K562 (cell line): ENCODE results near the gene ZNF474. TPM values are rescaled to one million over a fixed set of nuclear protein-coding genes. Genes with fewer than 3 reads are reported as not detected.

Experiments used
- CEBPB ChIP-seq: fragments of 450-650 bp; IDR thresholded peaks from 2 replicates; pipeline ENCODE4 v1.6.1; 2016; ENCODE audit warnings: missing genetic modification characterization, missing compliant biosample characterization
- DNMT1 ChIP-seq: fragments of 450-650 bp; IDR thresholded peaks from 2 replicates; pipeline ENCODE4 v1.6.1; 2016; ENCODE audit warnings: antibody characterized with exemption, mild to moderate bottlenecking
- ETV5 ChIP-seq: sonication (generic); formaldehyde crosslinking; IDR thresholded peaks from 2 replicates; pipeline ENCODE4 v1.4.0; 2020; ENCODE audit warnings: low read depth, mild to moderate bottlenecking, missing genetic modification reagents
- KDM2B ChIP-seq: fragments of 250-450 bp; sonication (Bioruptor Pico); IDR thresholded peaks from 2 replicates; pipeline ENCODE4 v1.8.0; 2021; ENCODE audit warnings: mild to moderate bottlenecking, moderate library complexity
- LCOR ChIP-seq: sonication (generic); formaldehyde crosslinking; IDR thresholded peaks from 2 replicates; pipeline ENCODE4 v1.8.0; 2022; ENCODE audit warnings: mild to moderate bottlenecking, missing genetic modification reagents
- NCOA4 ChIP-seq: fragments of 450-650 bp; IDR thresholded peaks from 2 replicates; pipeline ENCODE4 v1.6.1; 2018; ENCODE audit warnings: mild to moderate bottlenecking; ENCODE audit not compliant: partially characterized antibody
- PHB2 ChIP-seq: fragments of 450-650 bp; IDR thresholded peaks from 2 replicates; pipeline ENCODE4 v1.6.1; 2017; ENCODE audit warnings: low read depth
- POLR3A ChIP-seq: IDR thresholded peaks from 2 replicates; pipeline ENCODE4 v1.6.1; 2011; ENCODE audit warnings: borderline replicate concordance, mild to moderate bottlenecking, moderate library complexity; ENCODE audit not compliant: insufficient read length, insufficient read depth; ENCODE audit errors: extremely low read depth
- RBFOX2 ChIP-seq: fragments of 200-400 bp; formaldehyde crosslinking; IDR thresholded peaks from 2 replicates; pipeline ENCODE4 v1.6.1; 2017; ENCODE audit warnings: low read depth, mild to moderate bottlenecking, low read length, moderate library complexity
- SAFB ChIP-seq: fragments of 200-400 bp; formaldehyde crosslinking; IDR thresholded peaks from 2 replicates; pipeline ENCODE4 v1.6.1; 2017; ENCODE audit warnings: low read depth, low read length, borderline replicate concordance
- SAFB2 ChIP-seq: fragments of 200-400 bp; formaldehyde crosslinking; IDR thresholded peaks from 2 replicates; pipeline ENCODE4 v1.6.1; 2018; ENCODE audit warnings: borderline replicate concordance, low read length, low read depth, moderate library complexity; ENCODE audit not compliant: severe bottlenecking
- SMAD2 ChIP-seq: fragments of 150-350 bp; IDR thresholded peaks from 2 replicates; pipeline ENCODE4 v1.6.1; 2014; ENCODE audit warnings: low read depth, mild to moderate bottlenecking, low read length
- TEAD2 ChIP-seq: fragments of 450-650 bp; IDR thresholded peaks from 2 replicates; pipeline ENCODE4 v1.6.1; 2016; ENCODE audit warnings: missing genetic modification characterization, control low read depth, missing compliant biosample characterization
- ZFPM2 ChIP-seq: fragments of 250-450 bp; sonication (Bioruptor Pico); IDR thresholded peaks from 2 replicates; pipeline ENCODE4 v1.5.1; 2022; ENCODE audit warnings: mild to moderate bottlenecking
- ZNF134 ChIP-seq: fragments of 250-450 bp; sonication (Bioruptor Pico); conservative IDR thresholded peaks from 2 replicates; pipeline ENCODE4 v1.4.0; 2020
- polyA plus RNA-seq, 8 experiments: library from polyadenylated mRNA; depleted of rRNA in 4 of 8; stranded (reverse) in 5 of 8; unstranded in 3 of 8; fragments of >200 nt; fragmentation: Nextera tagmentation in 2 of 8; fragmentation: Illumina TruSeq in 1 of 8; extraction: Ambion mirVana in 2 of 8; extraction: Trizol in 1 of 8; gene quantifications; 2 replicates each; pipeline versions ENCODE4 v1.2.1 to v1.2.3, GENCODE V29; 2011 to 2014; ENCODE audit warnings: inconsistent platforms in 1 of 8, missing spikeins in 1 of 8
- total RNA-seq, 7 experiments: library from RNA; depleted of rRNA in 6 of 7; stranded (reverse); fragments of >200 nt in 6 of 7; fragmentation: Illumina TruSeq in 2 of 7; extraction: Trizol in 2 of 7; gene quantifications; 2 replicates each; pipeline versions ENCODE4 v1.2.1 to v1.2.3, GENCODE V29; 2011 to 2021; ENCODE audit warnings: low replicate concordance in 1 of 7
- TF ChIP-seq, protein P1 (sequence below): fragments of 200-800 bp; sonication (Bioruptor generic); IDR thresholded peaks from 2 replicates; pipeline ENCODE4 v1.6.1; 2016; ENCODE audit warnings: missing genetic modification characterization, missing compliant biosample characterization
- TF ChIP-seq, protein P2 (sequence below): sonication (generic); formaldehyde crosslinking; IDR thresholded peaks from 2 replicates; pipeline ENCODE4 v1.9.0; 2022; ENCODE audit warnings: mild to moderate bottlenecking, missing genetic modification reagents
- TF ChIP-seq, protein P3 (sequence below): IDR thresholded peaks from 2 replicates; pipeline ENCODE4 v1.6.1; 2011; ENCODE audit not compliant: insufficient read length; ENCODE audit errors: extremely low read depth
- TF ChIP-seq, protein P4 (sequence below): fragments of 250-450 bp; sonication (Bioruptor Pico); IDR thresholded peaks from 2 replicates; pipeline ENCODE4 v1.9.0; 2021; ENCODE audit warnings: mild to moderate bottlenecking, inconsistent platforms

The ZNF474 gene
- total and polyA plus RNA-seq, 9 of the 15 experiments (the other 6 are each of a cell fraction or from before 2014, with no cell fraction given): 0.16 to 0.62 (median 0.39) TPM

DNA sequence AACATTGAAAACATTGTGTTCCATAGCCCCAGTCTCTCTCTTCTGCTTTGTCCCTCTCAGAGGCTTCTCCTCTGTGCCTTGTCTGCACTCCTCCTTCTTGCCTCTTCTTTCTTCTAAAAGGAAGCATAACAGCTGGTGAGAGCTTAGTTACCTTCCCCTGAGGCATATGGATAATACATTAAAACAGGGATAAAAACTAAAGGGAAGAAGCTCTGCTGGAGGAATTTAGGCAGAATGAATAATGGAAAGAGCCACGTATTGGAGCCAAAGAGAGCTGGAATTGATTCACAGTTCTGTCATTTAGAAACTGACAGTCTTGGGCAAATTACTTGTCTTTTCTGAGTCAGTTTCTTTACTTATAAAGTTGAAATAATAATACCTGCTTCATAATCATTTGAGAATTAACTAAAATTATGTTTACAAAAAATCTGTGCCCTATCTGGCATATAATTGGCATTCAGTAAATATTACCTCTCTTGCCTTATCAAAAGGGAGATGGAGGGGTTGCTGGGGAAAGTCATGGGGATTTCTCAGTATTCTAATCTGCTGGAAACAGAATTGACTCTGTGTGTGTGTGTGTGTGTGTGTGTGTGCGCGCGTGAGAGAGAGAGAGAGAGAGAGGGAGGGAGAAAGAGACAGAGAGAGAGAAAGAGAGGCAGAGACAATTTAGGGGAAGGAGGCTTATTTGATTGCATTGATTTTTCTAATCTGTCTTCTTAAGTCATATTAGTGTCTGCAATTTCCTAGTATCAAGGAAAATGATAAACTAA, 20.2 kb downstream of the ZNF474 start (continued):
- TF ChIP-seq, protein P1, sequence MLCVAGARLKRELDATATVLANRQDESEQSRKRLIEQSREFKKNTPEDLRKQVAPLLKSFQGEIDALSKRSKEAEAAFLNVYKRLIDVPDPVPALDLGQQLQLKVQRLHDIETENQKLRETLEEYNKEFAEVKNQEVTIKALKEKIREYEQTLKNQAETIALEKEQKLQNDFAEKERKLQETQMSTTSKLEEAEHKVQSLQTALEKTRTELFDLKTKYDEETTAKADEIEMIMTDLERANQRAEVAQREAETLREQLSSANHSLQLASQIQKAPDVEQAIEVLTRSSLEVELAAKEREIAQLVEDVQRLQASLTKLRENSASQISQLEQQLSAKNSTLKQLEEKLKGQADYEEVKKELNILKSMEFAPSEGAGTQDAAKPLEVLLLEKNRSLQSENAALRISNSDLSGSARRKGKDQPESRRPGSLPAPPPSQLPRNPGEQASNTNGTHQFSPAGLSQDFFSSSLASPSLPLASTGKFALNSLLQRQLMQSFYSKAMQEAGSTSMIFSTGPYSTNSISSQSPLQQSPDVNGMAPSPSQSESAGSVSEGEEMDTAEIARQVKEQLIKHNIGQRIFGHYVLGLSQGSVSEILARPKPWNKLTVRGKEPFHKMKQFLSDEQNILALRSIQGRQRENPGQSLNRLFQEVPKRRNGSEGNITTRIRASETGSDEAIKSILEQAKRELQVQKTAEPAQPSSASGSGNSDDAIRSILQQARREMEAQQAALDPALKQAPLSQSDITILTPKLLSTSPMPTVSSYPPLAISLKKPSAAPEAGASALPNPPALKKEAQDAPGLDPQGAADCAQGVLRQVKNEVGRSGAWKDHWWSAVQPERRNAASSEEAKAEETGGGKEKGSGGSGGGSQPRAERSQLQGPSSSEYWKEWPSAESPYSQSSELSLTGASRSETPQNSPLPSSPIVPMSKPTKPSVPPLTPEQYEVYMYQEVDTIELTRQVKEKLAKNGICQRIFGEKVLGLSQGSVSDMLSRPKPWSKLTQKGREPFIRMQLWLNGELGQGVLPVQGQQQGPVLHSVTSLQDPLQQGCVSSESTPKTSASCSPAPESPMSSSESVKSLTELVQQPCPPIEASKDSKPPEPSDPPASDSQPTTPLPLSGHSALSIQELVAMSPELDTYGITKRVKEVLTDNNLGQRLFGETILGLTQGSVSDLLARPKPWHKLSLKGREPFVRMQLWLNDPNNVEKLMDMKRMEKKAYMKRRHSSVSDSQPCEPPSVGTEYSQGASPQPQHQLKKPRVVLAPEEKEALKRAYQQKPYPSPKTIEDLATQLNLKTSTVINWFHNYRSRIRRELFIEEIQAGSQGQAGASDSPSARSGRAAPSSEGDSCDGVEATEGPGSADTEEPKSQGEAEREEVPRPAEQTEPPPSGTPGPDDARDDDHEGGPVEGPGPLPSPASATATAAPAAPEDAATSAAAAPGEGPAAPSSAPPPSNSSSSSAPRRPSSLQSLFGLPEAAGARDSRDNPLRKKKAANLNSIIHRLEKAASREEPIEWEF (CRISPR knock-in tag): no peak
- TF ChIP-seq, protein P2, sequence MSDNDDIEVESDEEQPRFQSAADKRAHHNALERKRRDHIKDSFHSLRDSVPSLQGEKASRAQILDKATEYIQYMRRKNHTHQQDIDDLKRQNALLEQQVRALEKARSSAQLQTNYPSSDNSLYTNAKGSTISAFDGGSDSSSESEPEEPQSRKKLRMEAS (CRISPR knock-in tag): no peak
- TF ChIP-seq, protein P3, sequence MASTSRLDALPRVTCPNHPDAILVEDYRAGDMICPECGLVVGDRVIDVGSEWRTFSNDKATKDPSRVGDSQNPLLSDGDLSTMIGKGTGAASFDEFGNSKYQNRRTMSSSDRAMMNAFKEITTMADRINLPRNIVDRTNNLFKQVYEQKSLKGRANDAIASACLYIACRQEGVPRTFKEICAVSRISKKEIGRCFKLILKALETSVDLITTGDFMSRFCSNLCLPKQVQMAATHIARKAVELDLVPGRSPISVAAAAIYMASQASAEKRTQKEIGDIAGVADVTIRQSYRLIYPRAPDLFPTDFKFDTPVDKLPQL: no peak
- TF ChIP-seq NCOA4 (peak; percentile 89), TEAD2 (no peak), CEBPB (no peak), SAFB2 (no peak), ZNF134 (no peak), POLR3A (no peak), KDM2B (no peak), SMAD2 (no peak), RBFOX2 (no peak), PHB2 (peak; percentile 68; the same call in 1 of the 2 replicates), ZFPM2 (no peak), ETV5 (CRISPR knock-in tag) (no peak), LCOR (CRISPR knock-in tag) (no peak), SAFB (no peak), DNMT1 (no peak)
- TF ChIP-seq, protein P4, sequence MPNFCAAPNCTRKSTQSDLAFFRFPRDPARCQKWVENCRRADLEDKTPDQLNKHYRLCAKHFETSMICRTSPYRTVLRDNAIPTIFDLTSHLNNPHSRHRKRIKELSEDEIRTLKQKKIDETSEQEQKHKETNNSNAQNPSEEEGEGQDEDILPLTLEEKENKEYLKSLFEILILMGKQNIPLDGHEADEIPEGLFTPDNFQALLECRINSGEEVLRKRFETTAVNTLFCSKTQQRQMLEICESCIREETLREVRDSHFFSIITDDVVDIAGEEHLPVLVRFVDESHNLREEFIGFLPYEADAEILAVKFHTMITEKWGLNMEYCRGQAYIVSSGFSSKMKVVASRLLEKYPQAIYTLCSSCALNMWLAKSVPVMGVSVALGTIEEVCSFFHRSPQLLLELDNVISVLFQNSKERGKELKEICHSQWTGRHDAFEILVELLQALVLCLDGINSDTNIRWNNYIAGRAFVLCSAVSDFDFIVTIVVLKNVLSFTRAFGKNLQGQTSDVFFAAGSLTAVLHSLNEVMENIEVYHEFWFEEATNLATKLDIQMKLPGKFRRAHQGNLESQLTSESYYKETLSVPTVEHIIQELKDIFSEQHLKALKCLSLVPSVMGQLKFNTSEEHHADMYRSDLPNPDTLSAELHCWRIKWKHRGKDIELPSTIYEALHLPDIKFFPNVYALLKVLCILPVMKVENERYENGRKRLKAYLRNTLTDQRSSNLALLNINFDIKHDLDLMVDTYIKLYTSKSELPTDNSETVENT (CRISPR knock-in tag): no peak
